Measurements from ENCODE around the gene SPAG7. TPM values are rescaled to one million over a fixed set of nuclear protein-coding genes. Genes with fewer than 3 reads are reported as not detected.
A peak's percentile ranks its signal among the peaks of the same experiment; 100 is the strongest.

Gene SPAG7
- polyA plus RNA-seq, 1 donor from 2014 or later = 97.1 TPM

DNA sequence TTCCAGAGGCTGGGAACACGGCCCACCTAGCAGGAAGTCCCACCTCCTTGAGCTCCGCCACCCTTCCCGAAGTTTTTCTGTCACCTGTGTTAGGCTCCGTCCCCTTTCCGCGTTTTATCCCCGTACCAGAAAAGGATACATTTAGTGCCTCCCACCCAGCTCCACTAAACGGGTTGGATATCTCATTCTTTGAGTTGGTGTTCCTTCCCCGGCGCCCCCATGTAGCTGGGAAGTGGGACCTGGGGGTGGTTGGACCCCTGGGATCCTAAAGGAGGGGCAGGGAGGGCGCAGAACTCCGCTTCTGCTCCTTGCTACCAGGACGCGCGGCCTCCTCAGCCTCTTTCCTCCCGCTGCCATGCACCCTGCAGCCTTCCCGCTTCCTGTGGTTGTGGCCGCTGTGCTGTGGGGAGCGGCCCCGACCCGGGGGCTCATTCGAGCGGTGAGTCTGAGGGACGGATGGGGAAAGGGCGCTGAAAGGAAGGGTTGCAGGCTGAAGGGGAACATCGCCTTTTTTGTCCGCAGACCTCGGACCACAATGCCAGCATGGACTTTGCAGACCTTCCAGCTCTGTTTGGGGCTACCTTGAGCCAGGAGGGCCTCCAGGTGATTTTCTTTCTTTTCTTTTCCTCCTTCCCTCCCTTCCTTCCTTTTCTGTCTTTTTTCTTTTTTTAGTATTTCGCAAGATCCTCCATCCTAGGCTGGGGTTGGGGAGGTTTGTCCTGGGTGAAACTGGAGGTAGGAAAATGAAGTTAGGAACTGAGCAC is 26.9 kb downstream of the SPAG7 start:
- Mint-ChIP-seq H3K27me3 (no peaks in the 10 kb centered on the region), H3K27ac (peak overlapping the region; percentile 86 to 98 (median 95)), H3K36me3 (peaks cover 5% of the 10 kb centered on the region), H3K4me3 (peak overlapping the region; percentile 93 to 98 (median 96)), H3K4me1 (peaks cover 34 to 58% (median 40%) of the 10 kb centered on the region in 3 donors), H3K9me3 (no peaks in the 10 kb centered on the region)

GRCh38 chr17:4939796-4940554 is 27.6 kb downstream of the SPAG7 start, which contains the start of the genes RNF167 and SLC25A11:
RNF167 (plus strand) TSS chr17:4940268; CDS start chr17:4940910, 642 bp downstream.
SLC25A11 (minus strand) TSS chr17:4940046; CDS start chr17:4939910, 136 bp downstream.
- Mint-ChIP-seq H3K27me3 (no peaks in the 10 kb centered on the region), H3K4me1 (peaks cover 27 to 50% (median 34%) of the 10 kb centered on the region in 3 donors), H3K27ac (peak within 1 kb of the TSS; percentile 86 to 98 (median 95)), H3K9me3 (no peaks in the 10 kb centered on the region), H3K36me3 (peaks cover 5% of the 10 kb centered on the region), H3K4me3 (peak within 1 kb of the TSS; percentile 93 to 98 (median 96))

- Mint-ChIP-seq H3K27ac (peak overlapping the region in 2 of 3 donors; percentile 48 to 51), H3K4me1 (peaks cover 25 to 48% (median 31%) of the 10 kb centered on the region in 3 donors), H3K9me3 (no peaks in the 10 kb centered on the region), H3K4me3 (peak overlapping the region; percentile 93 to 98 (median 96)), H3K27me3 (no peaks in the 10 kb centered on the region), H3K36me3 (peaks cover 5% of the 10 kb centered on the region)
Observed at GRCh38 chr17:4939546-4939795, 28.1 kb downstream of the SPAG7 start.

DNA sequence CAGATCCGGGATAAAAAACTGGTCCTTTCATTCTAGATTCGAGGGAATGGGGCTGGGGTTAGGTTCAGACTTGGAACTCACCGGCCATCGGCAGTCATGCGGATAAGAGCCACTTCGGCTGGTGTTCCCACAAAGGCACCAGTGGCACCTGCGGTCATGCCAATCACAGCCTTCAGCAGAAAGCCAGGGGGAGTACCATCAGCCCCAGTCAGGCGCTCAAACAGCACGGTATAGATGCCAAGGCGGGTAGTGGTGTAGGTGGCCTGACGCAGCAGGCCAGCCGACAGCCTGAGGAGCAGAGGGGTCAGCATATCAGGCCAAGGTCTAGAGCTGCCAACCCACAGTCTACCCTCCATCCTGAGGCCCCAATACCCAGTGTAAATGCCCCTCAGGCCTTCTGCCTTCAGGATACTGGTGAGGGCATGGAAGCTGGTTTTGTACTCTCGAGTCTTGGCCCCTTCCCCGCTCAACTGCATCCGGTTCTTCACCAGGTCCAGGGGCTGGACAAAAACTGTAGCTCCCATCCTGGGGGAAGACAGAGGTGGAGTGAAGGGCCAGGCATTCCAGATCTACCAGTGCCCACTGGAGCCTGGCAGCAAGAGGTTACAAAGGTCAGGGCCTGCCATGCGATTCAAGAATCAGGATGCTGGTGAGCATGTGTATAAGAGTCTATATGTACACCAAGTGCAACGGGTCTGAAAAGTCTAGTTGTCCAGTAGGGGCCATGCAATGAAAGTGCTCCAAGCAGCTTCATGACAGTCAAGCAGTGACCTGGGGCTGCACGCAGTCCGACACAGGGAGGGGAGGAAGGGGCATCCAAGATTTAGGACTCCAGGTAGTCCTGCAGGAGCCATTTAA is 28.7 kb downstream of the SPAG7 start:
- Mint-ChIP-seq H3K36me3 (peaks cover 5% of the 10 kb centered on the region), H3K4me1 (peaks cover 25 to 49% (median 30%) of the 10 kb centered on the region in 3 donors), H3K27me3 (peaks cover under 1% of the 10 kb centered on the region), H3K4me3 (peak overlapping the region; percentile 93 to 98 (median 96)), H3K27ac (peak overlapping the region; percentile 48 to 87 (median 50)), H3K9me3 (no peaks in the 10 kb centered on the region)

GRCh38 chr17:4938069-4938491 is 29.5 kb downstream of the SPAG7 start:
- H3K9me3 Mint-ChIP-seq = no peaks in the 10 kb centered on the region
- H3K27ac Mint-ChIP-seq = peak overlapping the region in 1 of 3 donors; percentile 87
- H3K4me3 Mint-ChIP-seq = peak overlapping the region; percentile 93 to 98 (median 96)
- peaks cover 3% of the 10 kb centered on the region for H3K27me3 Mint-ChIP-seq
- peaks cover 5% of the 10 kb centered on the region for H3K36me3 Mint-ChIP-seq
- H3K4me1 Mint-ChIP-seq = peaks cover 25 to 51% (median 30%) of the 10 kb centered on the region in 3 donors

- peaks cover 5% of the 10 kb centered on the region for H3K36me3 Mint-ChIP-seq
- no peak overlapping the region for H3K27ac Mint-ChIP-seq
- H3K4me1 Mint-ChIP-seq = peaks cover 25 to 46% (median 28%) of the 10 kb centered on the region in 3 donors
- peak overlapping the region; percentile 27 to 98 (median 62) for H3K4me3 Mint-ChIP-seq
- H3K27me3 Mint-ChIP-seq = peaks cover 8% of the 10 kb centered on the region
- H3K9me3 Mint-ChIP-seq = no peaks in the 10 kb centered on the region
Observed at GRCh38 chr17:4937553-4937952, 30.1 kb downstream of the SPAG7 start.

- H3K4me1 Mint-ChIP-seq = peaks cover 19 to 38% (median 23%) of the 10 kb centered on the region in 3 donors
- H3K27me3 Mint-ChIP-seq = peaks cover 8% of the 10 kb centered on the region
- no peaks in the 10 kb centered on the region for H3K9me3 Mint-ChIP-seq
- H3K27ac Mint-ChIP-seq = peak overlapping the region in 2 of 3 donors; percentile 12 to 49
- peaks cover 3% of the 10 kb centered on the region for H3K36me3 Mint-ChIP-seq
- H3K4me3 Mint-ChIP-seq = no peak overlapping the region
Observed at GRCh38 chr17:4936436-4936835, 31.2 kb downstream of the SPAG7 start.

DNA sequence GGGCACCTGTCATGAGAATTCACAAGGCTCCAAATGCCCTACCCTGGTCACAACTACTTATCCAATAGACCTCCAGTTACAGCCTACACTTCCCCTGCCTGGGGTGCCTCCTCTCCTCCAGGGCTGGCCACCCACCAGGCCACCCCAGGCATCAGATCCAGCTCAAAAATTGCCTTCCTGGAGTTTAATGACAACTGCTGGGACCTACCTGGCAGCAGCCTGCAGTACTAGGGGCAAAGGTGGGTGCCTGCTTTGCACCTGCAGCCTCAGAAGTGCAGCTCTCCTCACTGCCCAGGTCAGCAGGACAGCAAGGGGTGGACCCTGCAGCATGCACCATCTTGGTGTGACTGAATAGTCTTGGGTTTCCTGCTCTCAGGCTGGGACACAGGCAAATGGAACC is 32.0 kb downstream of the SPAG7 start:
- Mint-ChIP-seq H3K27ac (no peak overlapping the region), H3K27me3 (peaks cover 8% of the 10 kb centered on the region), H3K4me1 (peaks cover 17 to 36% (median 23%) of the 10 kb centered on the region in 3 donors), H3K9me3 (no peaks in the 10 kb centered on the region), H3K4me3 (no peak overlapping the region), H3K36me3 (peaks cover 6% of the 10 kb centered on the region)

- H3K4me1 Mint-ChIP-seq = peaks cover 12 to 33% (median 21%) of the 10 kb centered on the region in 3 donors
- peaks cover 8% of the 10 kb centered on the region for H3K36me3 Mint-ChIP-seq
- H3K27me3 Mint-ChIP-seq = peaks cover 8% of the 10 kb centered on the region
- no peaks in the 10 kb centered on the region for H3K9me3 Mint-ChIP-seq
- peak overlapping the region in 1 of 3 donors; percentile 70 for H3K27ac Mint-ChIP-seq
- peak overlapping the region in 1 of 4 donors; percentile 15 for H3K4me3 Mint-ChIP-seq
Observed at GRCh38 chr17:4934173-4934979, 33.2 kb downstream of the SPAG7 start.

DNA sequence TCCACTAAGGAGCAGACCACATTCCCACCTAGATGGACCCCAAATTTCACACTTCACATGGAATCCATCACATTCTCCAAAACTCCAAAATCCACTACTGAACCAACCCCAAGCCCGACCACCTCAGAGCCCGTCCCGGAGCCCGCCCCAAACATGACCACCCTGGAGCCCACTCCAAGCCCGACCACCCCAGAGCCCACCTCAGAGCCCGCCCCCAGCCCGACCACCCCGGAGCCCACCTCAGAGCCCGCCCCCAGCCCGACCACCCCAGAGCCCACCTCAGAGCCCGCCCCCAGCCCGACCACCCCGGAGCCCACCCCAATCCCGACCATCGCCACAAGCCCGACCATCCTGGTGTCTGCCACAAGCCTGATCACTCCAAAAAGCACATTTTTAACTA is 34.0 kb downstream of the SPAG7 start:
- H3K9me3 Mint-ChIP-seq = no peaks in the 10 kb centered on the region
- H3K27ac Mint-ChIP-seq = peak overlapping the region in 1 of 3 donors; percentile 70
- peaks cover 8% of the 10 kb centered on the region for H3K27me3 Mint-ChIP-seq
- H3K4me3 Mint-ChIP-seq = peak overlapping the region in 1 of 4 donors; percentile 15
- H3K4me1 Mint-ChIP-seq = peaks cover 12 to 27% (median 18%) of the 10 kb centered on the region in 3 donors
- peaks cover 8% of the 10 kb centered on the region for H3K36me3 Mint-ChIP-seq

DNA sequence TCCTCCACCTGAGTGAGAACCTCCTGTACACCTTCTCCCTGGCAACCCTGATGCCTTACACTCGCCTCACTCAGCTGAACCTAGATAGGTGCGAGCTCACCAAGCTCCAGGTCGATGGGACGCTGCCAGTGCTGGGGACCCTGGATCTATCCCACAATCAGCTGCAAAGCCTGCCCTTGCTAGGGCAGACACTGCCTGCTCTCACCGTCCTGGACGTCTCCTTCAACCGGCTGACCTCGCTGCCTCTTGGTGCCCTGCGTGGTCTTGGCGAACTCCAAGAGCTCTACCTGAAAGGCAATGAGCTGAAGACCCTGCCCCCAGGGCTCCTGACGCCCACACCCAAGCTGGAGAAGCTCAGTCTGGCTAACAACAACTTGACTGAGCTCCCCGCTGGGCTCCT is 34.9 kb downstream of the SPAG7 start:
- Mint-ChIP-seq H3K4me1 (peaks cover 12 to 22% (median 18%) of the 10 kb centered on the region in 3 donors), H3K36me3 (peaks cover 9% of the 10 kb centered on the region), H3K9me3 (no peaks in the 10 kb centered on the region), H3K27me3 (peaks cover 8% of the 10 kb centered on the region), H3K27ac (peak overlapping the region in 1 of 3 donors; percentile 19), H3K4me3 (no peak overlapping the region)

GRCh38 chr17:4931963-4932362 is 35.7 kb downstream of the SPAG7 start, which contains the start of gene GP1BA:
GP1BA (plus strand) TSS chr17:4932277; CDS start chr17:4932605, 328 bp downstream.
- Mint-ChIP-seq H3K27ac (peak within 1 kb of the TSS in 1 of 3 donors; percentile 19), H3K9me3 (no peaks in the 10 kb centered on the region), H3K36me3 (peaks cover 9% of the 10 kb centered on the region), H3K4me1 (peaks cover 12 to 22% (median 17%) of the 10 kb centered on the region in 3 donors), H3K27me3 (peaks cover 8% of the 10 kb centered on the region), H3K4me3 (peak within 1 kb of the TSS in 3 of 4 donors; percentile 7 to 63 (median 54))

- no peak overlapping the region for H3K27ac Mint-ChIP-seq
- no peaks in the 10 kb centered on the region for H3K9me3 Mint-ChIP-seq
- H3K4me3 Mint-ChIP-seq = no peak overlapping the region
- H3K36me3 Mint-ChIP-seq = peaks cover 8% of the 10 kb centered on the region
- peaks cover 7% of the 10 kb centered on the region for H3K27me3 Mint-ChIP-seq
- peaks cover 5 to 11% (median 11%) of the 10 kb centered on the region in 3 donors for H3K4me1 Mint-ChIP-seq
Observed at GRCh38 chr17:4928881-4929280, 38.7 kb downstream of the SPAG7 start.

Data from IgD-negative memory B cell (primary cell).